ENCODE measurements around the gene BOLA1. TPM values are rescaled to one million over a fixed set of nuclear protein-coding genes. Genes with fewer than 3 reads are reported as not detected.

Gene BOLA1
- total and polyA plus RNA-seq, 2 donors (not counting 1 experiment from before 2014, with no cell fraction given): 15.0 to 16.7 TPM

DNA sequence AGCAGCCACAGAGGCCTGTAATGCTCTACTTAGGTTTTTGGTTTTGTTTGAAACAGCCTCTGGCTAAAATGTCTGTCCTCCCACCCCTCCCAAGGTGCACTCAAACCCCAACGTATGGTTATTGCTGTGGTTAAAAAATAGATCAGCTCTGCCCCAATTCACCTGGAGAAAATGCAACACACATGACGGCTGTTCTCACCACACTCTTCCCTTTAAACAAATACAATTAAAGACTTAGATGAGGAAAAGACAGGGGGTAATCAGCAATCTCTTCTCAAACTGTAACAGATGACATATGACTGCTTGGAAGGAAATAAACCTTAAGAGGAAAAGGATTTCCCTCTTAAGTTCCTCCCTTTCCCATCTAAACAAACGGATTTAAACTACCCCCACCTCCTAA lies 43.5 kb downstream of the BOLA1 start:
- Histone ChIP-seq H3K9me3 (ENCODE audit: control extremely low read depth in 1 of 3, control insufficient read depth in 2 of 3, insufficient read depth in 1 of 3, low read length in 2 of 3) (no peaks in the 10 kb centered on the region), H3K27ac (ENCODE audit: low read length in 2 of 2) (no peak overlapping the region), H4K20me1 (ENCODE audit: control insufficient read depth, insufficient read depth, low read length, poor library complexity, severe bottlenecking) (no peaks in the 10 kb centered on the region), H3K36me3 (replicated peaks in 1 of 2; ENCODE audit: control extremely low read depth in 1 of 2, control insufficient read depth in 1 of 2, extremely low read depth in 1 of 2, insufficient read depth in 2 of 2, low read length in 1 of 2) (no peaks in the 10 kb centered on the region), H2AFZ (ENCODE audit: insufficient read depth, low read depth, low read length, poor library complexity, severe bottlenecking) (no peak overlapping the region), H3K79me2 (ENCODE audit: control insufficient read depth, insufficient read depth, low read length) (no peaks in the 10 kb centered on the region), H3K9ac (ENCODE audit: low read length) (no peak overlapping the region), H3K4me2 (replicated peaks; ENCODE audit: low read depth, low read length, poor library complexity, severe bottlenecking) (no peak overlapping the region), H3K27me3 (replicated peaks in 1 of 4; ENCODE audit: control extremely low read depth in 1 of 4, control insufficient read depth in 3 of 4, insufficient read depth in 4 of 4, low read length in 3 of 4) (peaks cover 0 to 3% (median 0%) of the 10 kb centered on the region in 4 experiments), H3K4me1 (ENCODE audit: control insufficient read depth in 2 of 2, insufficient read depth in 2 of 2, low read length in 2 of 2) (no peaks in the 10 kb centered on the region), H3K4me3 (ENCODE audit: control extremely low read depth in 1 of 5, extremely low read depth in 1 of 5, insufficient read depth in 1 of 5, low read depth in 2 of 5, low read length in 4 of 5) (no peak overlapping the region)
- Mint-ChIP-seq H3K27ac (no peak overlapping the region), H3K4me1 (no peaks in the 10 kb centered on the region), H3K27me3 (no peaks in the 10 kb centered on the region), H3K9me3 (ENCODE audit: insufficient read depth) (no peaks in the 10 kb centered on the region), H3K4me3 (no peak overlapping the region)
- WGBS (ENCODE audit: insufficient coverage): 27% methylated on average over 1 of the region's 3 CpGs
- POLR2A ChIA-PET: no interaction called here
- TF ChIP-seq, protein P1, sequence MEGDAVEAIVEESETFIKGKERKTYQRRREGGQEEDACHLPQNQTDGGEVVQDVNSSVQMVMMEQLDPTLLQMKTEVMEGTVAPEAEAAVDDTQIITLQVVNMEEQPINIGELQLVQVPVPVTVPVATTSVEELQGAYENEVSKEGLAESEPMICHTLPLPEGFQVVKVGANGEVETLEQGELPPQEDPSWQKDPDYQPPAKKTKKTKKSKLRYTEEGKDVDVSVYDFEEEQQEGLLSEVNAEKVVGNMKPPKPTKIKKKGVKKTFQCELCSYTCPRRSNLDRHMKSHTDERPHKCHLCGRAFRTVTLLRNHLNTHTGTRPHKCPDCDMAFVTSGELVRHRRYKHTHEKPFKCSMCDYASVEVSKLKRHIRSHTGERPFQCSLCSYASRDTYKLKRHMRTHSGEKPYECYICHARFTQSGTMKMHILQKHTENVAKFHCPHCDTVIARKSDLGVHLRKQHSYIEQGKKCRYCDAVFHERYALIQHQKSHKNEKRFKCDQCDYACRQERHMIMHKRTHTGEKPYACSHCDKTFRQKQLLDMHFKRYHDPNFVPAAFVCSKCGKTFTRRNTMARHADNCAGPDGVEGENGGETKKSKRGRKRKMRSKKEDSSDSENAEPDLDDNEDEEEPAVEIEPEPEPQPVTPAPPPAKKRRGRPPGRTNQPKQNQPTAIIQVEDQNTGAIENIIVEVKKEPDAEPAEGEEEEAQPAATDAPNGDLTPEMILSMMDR (IDR thresholded peaks at IDR 0.05): no peak
- TF ChIP-seq EZH2 (IDR thresholded peaks at IDR 0.05; ENCODE audit: borderline replicate concordance, insufficient read depth, low read depth, low read length, poor library complexity, severe bottlenecking): no peak
- CTCF ChIA-PET: interaction anchor here (0.7 to 1.3 kb wide), 2 partner anchors 8 to 15 kb away, joined by 3 to 5 read pairs; no protein-coding TSS in a partner anchor
- no peak for ATAC-seq (ENCODE audit: low read depth)
- no peak for DNase-seq
- intact Hi-C loops (cut with micrococcal nuclease): no loop called here

DNA sequence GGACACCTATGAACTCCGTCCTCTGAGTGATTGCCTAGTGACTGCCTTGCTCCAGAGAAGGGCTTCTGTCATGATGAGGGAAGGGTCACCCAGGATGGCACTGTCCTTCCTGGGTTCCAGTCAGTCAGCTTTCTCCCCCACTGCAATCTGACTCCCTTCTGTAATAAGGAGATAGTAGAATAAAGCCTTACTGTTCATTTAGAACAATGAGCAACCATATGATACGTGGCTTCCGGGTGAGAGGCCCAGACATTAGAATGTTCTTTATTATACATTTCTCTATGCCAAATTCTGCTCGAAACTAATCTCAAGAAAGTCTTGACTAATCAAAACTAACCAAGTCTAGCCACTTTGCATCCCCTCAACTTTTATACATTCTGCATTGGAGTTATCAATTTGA lies 45.8 kb downstream of the BOLA1 start:
- Mint-ChIP-seq H3K27me3 (no peaks in the 10 kb centered on the region), H3K9me3 (ENCODE audit: insufficient read depth) (no peaks in the 10 kb centered on the region), H3K4me1 (no peaks in the 10 kb centered on the region), H3K27ac (no peak overlapping the region), H3K4me3 (no peak overlapping the region)
- ChIA-PET POLR2A (no interaction called here), CTCF (interaction anchor here (0.5 kb wide), 1 partner anchor 129 kb away, joined by 3 read pairs; no protein-coding TSS in a partner anchor)
- no peak overlapping the region for H3K4me2 ChIP-seq (replicated peaks; ENCODE audit: low read depth, low read length, poor library complexity, severe bottlenecking)
- no peak for TF ChIP-seq EZH2 (IDR thresholded peaks at IDR 0.05; ENCODE audit: borderline replicate concordance, insufficient read depth, low read depth, low read length, poor library complexity, severe bottlenecking)
- TF ChIP-seq, protein P1 (IDR thresholded peaks at IDR 0.05): no peak
- H3K36me3 ChIP-seq (replicated peaks in 1 of 2; ENCODE audit: control extremely low read depth in 1 of 2, control insufficient read depth in 1 of 2, extremely low read depth in 1 of 2, insufficient read depth in 2 of 2, low read length in 1 of 2): no peaks in the 10 kb centered on the region
- H3K9me3 ChIP-seq (ENCODE audit: control extremely low read depth in 1 of 3, control insufficient read depth in 2 of 3, insufficient read depth in 1 of 3, low read length in 2 of 3): no peaks in the 10 kb centered on the region
- peaks cover 0 to 3% (median 0%) of the 10 kb centered on the region in 4 experiments for H3K27me3 ChIP-seq (replicated peaks in 1 of 4; ENCODE audit: control extremely low read depth in 1 of 4, control insufficient read depth in 3 of 4, insufficient read depth in 4 of 4, low read length in 3 of 4)
- intact Hi-C loops (cut with micrococcal nuclease): no loop called here
- H3K27ac ChIP-seq (ENCODE audit: low read length in 2 of 2): no peak overlapping the region
- 91% methylated on average over 1 of the region's 4 CpGs for WGBS (ENCODE audit: insufficient coverage)
- no peaks in the 10 kb centered on the region for H4K20me1 ChIP-seq (ENCODE audit: control insufficient read depth, insufficient read depth, low read length, poor library complexity, severe bottlenecking)
- no peak for DNase-seq
- no peak for ATAC-seq (ENCODE audit: low read depth)
- no peak overlapping the region for H2AFZ ChIP-seq (ENCODE audit: insufficient read depth, low read depth, low read length, poor library complexity, severe bottlenecking)
- H3K79me2 ChIP-seq (ENCODE audit: control insufficient read depth, insufficient read depth, low read length): no peaks in the 10 kb centered on the region
- H3K4me3 ChIP-seq (ENCODE audit: control extremely low read depth in 1 of 5, extremely low read depth in 1 of 5, insufficient read depth in 1 of 5, low read depth in 2 of 5, low read length in 4 of 5): no peak overlapping the region
- no peak overlapping the region for H3K9ac ChIP-seq (ENCODE audit: low read length)
- H3K4me1 ChIP-seq (ENCODE audit: control insufficient read depth in 2 of 2, insufficient read depth in 2 of 2, low read length in 2 of 2): no peaks in the 10 kb centered on the region

Data from B cell (primary cell).